Neural progenitor cell (in vitro differentiated cells): ENCODE results near the gene TRAIP.

Experiments used
- EZH2 ChIP-seq: fragments of 200-600 bp; sonication (generic); IDR thresholded peaks from 2 replicates; pipeline ENCODE4 v1.6.1; 2017; ENCODE audit warnings: antibody characterized with exemption, mild to moderate bottlenecking, moderate library complexity
- TF ChIP-seq, protein P1 (sequence below): fragments of 200-600 bp; sonication (generic); IDR thresholded peaks from 2 replicates; pipeline ENCODE4 v1.5.1; 2017; ENCODE audit warnings: antibody characterized with exemption, mild to moderate bottlenecking

DNA sequence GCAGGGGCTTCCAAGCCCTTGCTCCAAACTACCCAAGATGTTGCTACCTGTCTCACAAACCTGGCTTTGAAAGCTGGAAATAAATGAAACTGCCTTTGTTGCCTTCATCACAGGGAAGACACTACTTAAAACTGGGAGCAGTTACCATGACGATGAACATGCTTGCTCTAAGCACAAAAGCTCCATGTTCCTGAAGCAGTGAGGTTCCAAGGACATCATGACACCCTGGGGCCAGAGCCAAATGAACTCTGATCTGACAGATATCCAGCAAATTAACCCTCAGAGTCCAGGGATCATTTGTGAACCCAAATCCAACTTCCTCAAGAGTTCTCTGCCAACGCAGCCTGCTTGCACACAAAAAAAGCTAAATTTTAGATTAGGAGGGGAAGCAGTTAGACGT, 10.7 kb downstream of the TRAIP start:
- TF ChIP-seq, protein P1, sequence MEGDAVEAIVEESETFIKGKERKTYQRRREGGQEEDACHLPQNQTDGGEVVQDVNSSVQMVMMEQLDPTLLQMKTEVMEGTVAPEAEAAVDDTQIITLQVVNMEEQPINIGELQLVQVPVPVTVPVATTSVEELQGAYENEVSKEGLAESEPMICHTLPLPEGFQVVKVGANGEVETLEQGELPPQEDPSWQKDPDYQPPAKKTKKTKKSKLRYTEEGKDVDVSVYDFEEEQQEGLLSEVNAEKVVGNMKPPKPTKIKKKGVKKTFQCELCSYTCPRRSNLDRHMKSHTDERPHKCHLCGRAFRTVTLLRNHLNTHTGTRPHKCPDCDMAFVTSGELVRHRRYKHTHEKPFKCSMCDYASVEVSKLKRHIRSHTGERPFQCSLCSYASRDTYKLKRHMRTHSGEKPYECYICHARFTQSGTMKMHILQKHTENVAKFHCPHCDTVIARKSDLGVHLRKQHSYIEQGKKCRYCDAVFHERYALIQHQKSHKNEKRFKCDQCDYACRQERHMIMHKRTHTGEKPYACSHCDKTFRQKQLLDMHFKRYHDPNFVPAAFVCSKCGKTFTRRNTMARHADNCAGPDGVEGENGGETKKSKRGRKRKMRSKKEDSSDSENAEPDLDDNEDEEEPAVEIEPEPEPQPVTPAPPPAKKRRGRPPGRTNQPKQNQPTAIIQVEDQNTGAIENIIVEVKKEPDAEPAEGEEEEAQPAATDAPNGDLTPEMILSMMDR: no peak
- TF ChIP-seq EZH2: no peak
